IMR-90 (cell line): ENCODE results near the gene ADAM15. TPM values are rescaled to one million over a fixed set of nuclear protein-coding genes. Genes with fewer than 3 reads are reported as not detected.
A peak's percentile ranks its signal among the peaks of the same experiment; 100 is the strongest.

ENCODE experiments used
- ATAC-seq: fragments of 200-7000 bp; cut with Tn5 transposase; 2 replicates; pipeline ENCODE4 v1.9.1; 2020; ENCODE audit warnings: low read depth, mild to moderate bottlenecking, moderate library complexity
- BruUV-seq: library from RNA; stranded (reverse); fragments of 400-500 nt; replicated peaks from 2 replicates; lab custom pipeline; 2021; lab: Mats Ljungman, UMichigan
- CTCF ChIA-PET: fragments of 300-600 bp; formaldehyde crosslinking; extraction: SDS; loops from one replicate; lab custom pipeline; 2021; ENCODE audit warnings: antibody characterized with exemption; lab: Yijun Ruan, JAX
- POLR2A ChIA-PET: fragments of 300-600 bp; sonication (Branson Sonifier 250); formaldehyde crosslinking; loops from one replicate; lab custom pipeline; 2022; ENCODE audit warnings: antibody characterized with exemption; ENCODE audit not compliant: unreplicated experiment; lab: Charles Lee
- DNase-seq: peaks from one replicate; pipeline ENCODE4 v3.0.0; 2013
- H2AFZ ChIP-seq: replicated peaks from 2 replicates; pipeline ENCODE3; 2013; ENCODE audit warnings: low read length, mild to moderate bottlenecking; ENCODE audit not compliant: poor library complexity
- H2AK5ac ChIP-seq: 2 replicates; pipeline ENCODE4 v1.6.1; 2013; ENCODE audit warnings: low read depth, low read length, inconsistent platforms
- H2AK9ac ChIP-seq: replicated peaks from 2 replicates; pipeline ENCODE3; 2013; ENCODE audit warnings: mild to moderate bottlenecking, low read depth, low read length, moderate library complexity; ENCODE audit not compliant: poor library complexity
- H2BK120ac ChIP-seq: 2 replicates; pipeline ENCODE4 v1.6.1; 2013; ENCODE audit warnings: low read depth, low read length, inconsistent platforms
- H2BK15ac ChIP-seq: 3 replicates; pipeline ENCODE4 v1.6.1; 2013; ENCODE audit warnings: low read depth, low read length, inconsistent platforms
- H2BK20ac ChIP-seq: 2 replicates; pipeline ENCODE4 v1.6.1; 2013; ENCODE audit warnings: low read depth, mild to moderate bottlenecking, inconsistent platforms, low read length, moderate library complexity
- H2BK5ac ChIP-seq: 2 replicates; pipeline ENCODE4 v1.6.1; 2013; ENCODE audit warnings: mild to moderate bottlenecking, low read depth, low read length, inconsistent platforms; ENCODE audit not compliant: poor library complexity, severe bottlenecking
- H3K14ac ChIP-seq: replicated peaks from 2 replicates; pipeline ENCODE4 v1.6.1; 2013; ENCODE audit warnings: low read depth, low read length, inconsistent platforms
- H3K18ac ChIP-seq: 2 replicates; pipeline ENCODE4 v1.6.1; 2013; ENCODE audit warnings: low read depth, low read length, control low read depth
- H3K23ac ChIP-seq: 2 replicates; pipeline ENCODE4 v1.6.1; 2013; ENCODE audit warnings: low read depth, low read length, inconsistent platforms
- H3K27ac ChIP-seq: 2 replicates; pipeline ENCODE4 v1.5.1; 2013; ENCODE audit warnings: mild to moderate bottlenecking, control low read depth, low read length; ENCODE audit not compliant: insufficient read depth
- H3K27me3 ChIP-seq: 2 replicates; pipeline ENCODE4 v1.6.1; 2013; ENCODE audit warnings: low read length; ENCODE audit not compliant: control insufficient read depth, insufficient read depth
- H3K36me3 ChIP-seq: 2 replicates; pipeline ENCODE4 v1.6.1; 2013; ENCODE audit warnings: low read length, mixed read lengths; ENCODE audit not compliant: control insufficient read depth, insufficient read depth
- H3K4ac ChIP-seq: 2 replicates; pipeline ENCODE4 v1.6.1; 2013; ENCODE audit warnings: low read depth, low read length, inconsistent platforms
- H3K4me1 ChIP-seq: 2 replicates; pipeline ENCODE4 v1.6.1; 2013; ENCODE audit warnings: low read length, mixed read lengths; ENCODE audit not compliant: control insufficient read depth, insufficient read depth
- H3K4me2 ChIP-seq: 2 replicates; pipeline ENCODE4 v1.6.1; 2013; ENCODE audit warnings: low read depth, mild to moderate bottlenecking, control low read depth, low read length, moderate library complexity
- H3K4me3 ChIP-seq: 2 replicates; pipeline ENCODE4 v1.5.1; 2013; ENCODE audit warnings: low read depth, mild to moderate bottlenecking, control low read depth, low read length, moderate library complexity; ENCODE audit not compliant: insufficient read depth
- H3K56ac ChIP-seq: 2 replicates; pipeline ENCODE4 v1.6.1; 2013; ENCODE audit warnings: low read length, inconsistent platforms; ENCODE audit not compliant: insufficient read depth; ENCODE audit errors: extremely low read depth
- H3K79me1 ChIP-seq, 2 experiments: 2 replicates each; pipeline ENCODE4 v1.6.1; 2013; ENCODE audit warnings: low read length in 2 of 2, inconsistent platforms in 1 of 2, low read depth in 1 of 2
- H3K9ac ChIP-seq: 2 replicates; pipeline ENCODE4 v1.6.1; 2013; ENCODE audit warnings: low read depth, low read length, control low read depth
- H3K9me1 ChIP-seq: 2 replicates; pipeline ENCODE4 v1.6.1; 2013; ENCODE audit warnings: low read length, inconsistent platforms; ENCODE audit not compliant: insufficient read depth
- H3K9me3 ChIP-seq: 2 replicates; pipeline ENCODE4 v1.6.1; 2013; ENCODE audit warnings: low read length; ENCODE audit not compliant: control insufficient read depth, insufficient read depth
- H4K20me1 ChIP-seq: 2 replicates; pipeline ENCODE4 v1.6.1; 2013; ENCODE audit warnings: low read length, inconsistent platforms; ENCODE audit not compliant: insufficient read depth
- H4K5ac ChIP-seq: 2 replicates; pipeline ENCODE4 v1.6.1; 2013; ENCODE audit warnings: mild to moderate bottlenecking, low read depth, low read length, control low read depth
- H4K8ac ChIP-seq, 2 experiments: 2 replicates each; pipeline ENCODE4 v1.6.1; 2013; ENCODE audit warnings: low read depth in 2 of 2, low read length in 2 of 2, control low read depth in 1 of 2, inconsistent platforms in 1 of 2
- H4K91ac ChIP-seq: 2 replicates; pipeline ENCODE4 v1.6.1; 2013; ENCODE audit warnings: low read depth, low read length, inconsistent platforms; ENCODE audit not compliant: insufficient read depth
- BHLHE40 ChIP-seq: fragments of 150-350 bp; IDR thresholded peaks from 2 replicates; pipeline ENCODE4 v1.6.1; 2016; ENCODE audit warnings: mild to moderate bottlenecking, low read depth, low read length
- CEBPB ChIP-seq: IDR thresholded peaks from 2 replicates; pipeline ENCODE4 v1.6.1; 2012; ENCODE audit warnings: low read depth, low read length, improper control_type of control experiment
- CHD1 ChIP-seq: IDR thresholded peaks from 2 replicates; pipeline ENCODE4 v1.6.1; 2012; ENCODE audit warnings: low read depth, low read length, improper control_type of control experiment
- FOS ChIP-seq: fragments of 150-350 bp; IDR thresholded peaks from 2 replicates; pipeline ENCODE4 v1.6.1; 2016; ENCODE audit warnings: low read depth, low read length
- MAZ ChIP-seq: IDR thresholded peaks from 2 replicates; pipeline ENCODE4 v1.6.1; 2012; ENCODE audit warnings: low read depth, mild to moderate bottlenecking, low read length, improper control_type of control experiment, moderate library complexity, borderline replicate concordance
- MXI1 ChIP-seq: IDR thresholded peaks from 2 replicates; pipeline ENCODE4 v1.6.1; 2012; ENCODE audit warnings: low read depth, mild to moderate bottlenecking, low read length, moderate library complexity, borderline replicate concordance
- RAD21 ChIP-seq: IDR thresholded peaks from 2 replicates; pipeline ENCODE4 v1.6.1; 2012; ENCODE audit warnings: low read length, improper control_type of control experiment
- RFX5 ChIP-seq: IDR thresholded peaks from 2 replicates; pipeline ENCODE4 v1.8.0; 2012; ENCODE audit warnings: low read depth, mild to moderate bottlenecking, low read length, moderate library complexity
- SMC3 ChIP-seq: fragments of 150-350 bp; IDR thresholded peaks from 2 replicates; pipeline ENCODE4 v1.6.1; 2016; ENCODE audit warnings: low read depth, mild to moderate bottlenecking, antibody characterized with exemption, low read length, moderate library complexity
- WGBS, 2 experiments: methylation state at CpG; one replicate each; pipeline versions ENCODE4 v1.1.5 to v1.1.7; 2013; ENCODE audit warnings: missing lambda C conversion rate in 2 of 2; ENCODE audit not compliant: insufficient read length in 1 of 2; ENCODE audit errors: extremely low coverage in 2 of 2; 5-methylcytosine and 5-hydroxymethylcytosine counted together
- dilution Hi-C: fragments of 300-500 bp; cut with HindIII; formaldehyde crosslinking; loops from one replicate; pipeline ENCODE4 v1.14.3; 2018; ENCODE audit warnings: low sequenced_read_pairs; ENCODE audit not compliant: unreplicated experiment
- in situ Hi-C: fragments of 300-500 bp; cut with MboI; formaldehyde crosslinking; loops from 3 replicates; pipeline ENCODE4 v1.14.3; 2019; ENCODE audit warnings: low sequenced_read_pairs, inconsistent platforms, mixed read lengths
- intact Hi-C: fragments of 100-400 bp; cut with micrococcal nuclease; formaldehyde crosslinking; loops from 2 replicates; pipeline ENCODE4 v1.10.0; 2022
- polyA plus RNA-seq, 3 experiments: library from polyadenylated mRNA; depleted of rRNA; stranded (reverse); fragments of >200 nt; gene quantifications; 2 replicates each; pipeline ENCODE4 v1.2.3, GENCODE V29; 2012; ENCODE audit warnings: low replicate concordance in 1 of 3
- total RNA-seq: library from RNA; depleted of rRNA; stranded (reverse); fragments of >200 nt; gene quantifications from 2 replicates; pipeline ENCODE4 v1.2.3, GENCODE V29; 2012
- TF ChIP-seq, protein P1 (sequence below): conservative IDR thresholded peaks from 2 replicates; pipeline ENCODE4 v1.5.1; 2012; ENCODE audit warnings: mild to moderate bottlenecking, low read depth, low read length, improper control_type of control experiment
- TF ChIP-seq, protein P2 (sequence below): fragments of 150-350 bp; IDR thresholded peaks from 2 replicates; pipeline ENCODE4 v1.6.1; 2017; ENCODE audit warnings: mild to moderate bottlenecking, antibody characterized with exemption, low read length, low read depth
- TF ChIP-seq, protein P3 (sequence below): fragments of 150-350 bp; IDR thresholded peaks from 2 replicates; pipeline ENCODE4 v1.6.1; 2016; ENCODE audit warnings: low read depth, mild to moderate bottlenecking, low read length, moderate library complexity, borderline replicate concordance

The ADAM15 gene
- total and polyA plus RNA-seq, 2 of the 4 experiments (the other 2 are of a cell fraction): 25.6 to 52.4 TPM

DNA sequence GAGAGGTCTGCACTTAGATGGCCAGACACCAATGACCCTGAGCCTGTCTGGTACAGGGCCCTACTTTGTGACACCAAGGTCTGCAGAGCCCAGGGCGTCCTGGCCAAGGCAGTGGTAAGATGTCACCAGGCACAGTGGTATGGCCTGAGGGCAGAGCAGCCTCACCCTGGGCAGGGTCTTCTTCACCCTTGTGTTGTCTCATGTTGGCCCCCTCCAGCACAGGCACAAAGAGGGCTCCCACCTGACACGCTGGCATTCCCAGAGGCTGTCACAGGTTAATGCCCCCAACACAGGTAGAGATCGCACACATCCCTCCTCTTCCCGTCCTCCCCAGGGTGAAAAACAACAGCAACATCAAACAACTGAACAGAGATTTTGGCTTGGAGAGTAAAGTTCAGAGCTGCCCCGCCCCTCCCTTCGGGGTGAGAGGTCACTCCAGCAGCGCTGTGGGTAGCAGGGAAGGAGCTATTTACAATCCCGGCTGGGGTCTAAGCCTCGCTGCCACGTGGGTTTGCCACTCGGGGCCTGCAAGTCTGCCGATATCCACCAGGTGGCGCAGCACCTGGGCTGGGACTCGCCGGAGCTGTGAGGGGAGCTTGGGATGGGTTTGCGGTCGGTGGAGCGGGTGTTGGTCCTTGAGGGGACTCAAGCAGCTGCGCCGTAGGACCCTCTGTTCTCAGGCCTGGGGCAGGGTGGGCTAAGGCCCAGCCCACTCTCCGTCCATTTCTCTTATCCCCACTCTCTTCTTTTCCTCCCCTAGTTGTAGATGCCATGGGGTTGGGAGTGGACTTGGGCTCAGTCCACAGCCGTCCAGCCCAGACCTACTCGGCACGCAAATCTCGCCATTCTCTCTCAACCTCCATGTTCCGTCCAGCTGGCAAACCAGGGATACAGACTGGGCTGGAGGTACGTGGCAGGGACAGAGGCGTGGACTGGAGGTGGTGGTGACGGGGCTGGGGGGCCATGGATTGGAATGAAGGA is 40.2 kb downstream of the ADAM15 start:
- H4K91ac ChIP-seq: no peak overlapping the region
- H2BK5ac ChIP-seq: no peak overlapping the region
- H3K4me3 ChIP-seq: no peak overlapping the region
- CTCF ChIA-PET: interaction anchor here (0.6 to 2.1 kb wide), 14 partner anchors 9 to 875 kb away, joined by 3 to 18 read pairs (median 3); partner anchors contain the start of genes EFNA4 and KRTCAP2
- no peaks in the 10 kb centered on the region for H3K9me3 ChIP-seq
- H2BK15ac ChIP-seq: no peak overlapping the region
- POLR2A ChIA-PET: interaction anchor here (1.0 kb wide), 2 partner anchors 40 to 79 kb away, joined by 3 to 5 read pairs; partner anchors contain the start of gene ADAM15
- H2AK5ac ChIP-seq: no peak overlapping the region; the same call in 1 of the 2 replicates
- H3K27me3 ChIP-seq: peaks cover 17% of the 10 kb centered on the region
- H2AK9ac ChIP-seq: no peak overlapping the region
- no peak overlapping the region for H2BK120ac ChIP-seq
- DNase-seq (peak; percentile 54), ATAC-seq (peak; percentile 90)
- in situ Hi-C loops (loop anchor here (5.0 kb wide), 1 partner anchor 76 kb away; no protein-coding TSS in a partner anchor), dilution Hi-C loops (no loop called here), intact Hi-C loops (loop anchor here (1.0 to 5.0 kb wide), 2 partner anchors 36 to 76 kb away; partner anchors contain the start of gene EFNA1)
- H2AFZ ChIP-seq: peak overlapping the region; percentile 92
- no peak overlapping the region for H3K27ac ChIP-seq
- no peak overlapping the region for H3K4ac ChIP-seq
- no peak overlapping the region for H3K18ac ChIP-seq
- H3K56ac ChIP-seq: no peak overlapping the region
- no peak overlapping the region for H2BK20ac ChIP-seq
- WGBS, 2 experiments: no CpG with 5 or more reads among the region's 29 CpGs
- no peak overlapping the region for H3K23ac ChIP-seq
- H4K20me1 ChIP-seq: no peaks in the 10 kb centered on the region
- no peak overlapping the region for H4K8ac ChIP-seq
- H3K79me1 ChIP-seq: no peaks in the 10 kb centered on the region
- no peak overlapping the region for H4K5ac ChIP-seq
- BruUV-seq: no TSS peak
- H3K4me2 ChIP-seq: peak overlapping the region; percentile 29; the same call in 1 of the 2 replicates
- peak overlapping the region; percentile 30; the same call in 1 of the 2 replicates for H3K14ac ChIP-seq
- no peaks in the 10 kb centered on the region for H3K36me3 ChIP-seq
- H3K9me1 ChIP-seq: peaks cover 3% of the 10 kb centered on the region; the same call in 1 of the 2 replicates
- H3K4me1 ChIP-seq: peaks cover 7% of the 10 kb centered on the region; the same call in 1 of the 2 replicates
- H3K9ac ChIP-seq: no peak overlapping the region
- TF ChIP-seq RAD21: peak; percentile 81
- no peak for TF ChIP-seq MAZ
- TF ChIP-seq, protein P1, sequence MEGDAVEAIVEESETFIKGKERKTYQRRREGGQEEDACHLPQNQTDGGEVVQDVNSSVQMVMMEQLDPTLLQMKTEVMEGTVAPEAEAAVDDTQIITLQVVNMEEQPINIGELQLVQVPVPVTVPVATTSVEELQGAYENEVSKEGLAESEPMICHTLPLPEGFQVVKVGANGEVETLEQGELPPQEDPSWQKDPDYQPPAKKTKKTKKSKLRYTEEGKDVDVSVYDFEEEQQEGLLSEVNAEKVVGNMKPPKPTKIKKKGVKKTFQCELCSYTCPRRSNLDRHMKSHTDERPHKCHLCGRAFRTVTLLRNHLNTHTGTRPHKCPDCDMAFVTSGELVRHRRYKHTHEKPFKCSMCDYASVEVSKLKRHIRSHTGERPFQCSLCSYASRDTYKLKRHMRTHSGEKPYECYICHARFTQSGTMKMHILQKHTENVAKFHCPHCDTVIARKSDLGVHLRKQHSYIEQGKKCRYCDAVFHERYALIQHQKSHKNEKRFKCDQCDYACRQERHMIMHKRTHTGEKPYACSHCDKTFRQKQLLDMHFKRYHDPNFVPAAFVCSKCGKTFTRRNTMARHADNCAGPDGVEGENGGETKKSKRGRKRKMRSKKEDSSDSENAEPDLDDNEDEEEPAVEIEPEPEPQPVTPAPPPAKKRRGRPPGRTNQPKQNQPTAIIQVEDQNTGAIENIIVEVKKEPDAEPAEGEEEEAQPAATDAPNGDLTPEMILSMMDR: peak; percentile 93
- TF ChIP-seq CEBPB: no peak
- TF ChIP-seq BHLHE40: no peak
- no peak for TF ChIP-seq FOS
- TF ChIP-seq MXI1: peak; percentile 70; the same call in 1 of the 2 replicates
- TF ChIP-seq SMC3: peak; percentile 94
- TF ChIP-seq RFX5: no peak
- TF ChIP-seq, protein P2, sequence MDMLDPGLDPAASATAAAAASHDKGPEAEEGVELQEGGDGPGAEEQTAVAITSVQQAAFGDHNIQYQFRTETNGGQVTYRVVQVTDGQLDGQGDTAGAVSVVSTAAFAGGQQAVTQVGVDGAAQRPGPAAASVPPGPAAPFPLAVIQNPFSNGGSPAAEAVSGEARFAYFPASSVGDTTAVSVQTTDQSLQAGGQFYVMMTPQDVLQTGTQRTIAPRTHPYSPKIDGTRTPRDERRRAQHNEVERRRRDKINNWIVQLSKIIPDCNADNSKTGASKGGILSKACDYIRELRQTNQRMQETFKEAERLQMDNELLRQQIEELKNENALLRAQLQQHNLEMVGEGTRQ: peak; percentile 67; the same call in 1 of the 2 replicates
- TF ChIP-seq, protein P3, sequence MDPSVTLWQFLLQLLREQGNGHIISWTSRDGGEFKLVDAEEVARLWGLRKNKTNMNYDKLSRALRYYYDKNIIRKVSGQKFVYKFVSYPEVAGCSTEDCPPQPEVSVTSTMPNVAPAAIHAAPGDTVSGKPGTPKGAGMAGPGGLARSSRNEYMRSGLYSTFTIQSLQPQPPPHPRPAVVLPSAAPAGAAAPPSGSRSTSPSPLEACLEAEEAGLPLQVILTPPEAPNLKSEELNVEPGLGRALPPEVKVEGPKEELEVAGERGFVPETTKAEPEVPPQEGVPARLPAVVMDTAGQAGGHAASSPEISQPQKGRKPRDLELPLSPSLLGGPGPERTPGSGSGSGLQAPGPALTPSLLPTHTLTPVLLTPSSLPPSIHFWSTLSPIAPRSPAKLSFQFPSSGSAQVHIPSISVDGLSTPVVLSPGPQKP: no peak
- no peak for TF ChIP-seq CHD1
